Small intestine (tissue), 7 donors: ENCODE data around the gene CELA3A. TPM values are rescaled to one million over a fixed set of nuclear protein-coding genes. Genes with fewer than 3 reads are reported as not detected.
"Not testable (repeated sequence)": the region's sequence is repeated elsewhere in the genome, so short reads cannot be mapped to it uniquely, and the experiment has no call there.

Experiments
- DNase-seq, 2 donors: peaks; one replicate each; pipeline versions ENCODE4 v3.0.0 to v3.0.0-alpha.2; 2013
- FAIRE-seq: peaks from 2 replicates; lab custom pipeline; 2012; peaks lifted over from hg19 to GRCh38; lab: Jason Lieb, UNC
- H3K27ac ChIP-seq, 3 donors: one replicate each; pipeline ENCODE4 v1.5.1; 2013; ENCODE audit warnings: low read length in 2 of 3, mild to moderate bottlenecking in 2 of 3, control low read depth in 1 of 3, inconsistent platforms in 1 of 3, low read depth in 1 of 3, moderate library complexity in 1 of 3
- H3K27me3 ChIP-seq, 3 donors: one replicate each; pipeline ENCODE4 v1.6.1; 2013; ENCODE audit warnings: low read length in 3 of 3, inconsistent platforms in 1 of 3; ENCODE audit not compliant: control insufficient read depth in 3 of 3, insufficient read depth in 3 of 3
- H3K36me3 ChIP-seq, 3 donors: one replicate each; pipeline ENCODE4 v1.6.1; 2013; ENCODE audit warnings: low read length in 3 of 3, inconsistent platforms in 1 of 3, low read depth in 1 of 3, mild to moderate bottlenecking in 1 of 3, moderate library complexity in 1 of 3; ENCODE audit not compliant: control insufficient read depth in 3 of 3, insufficient read depth in 2 of 3
- H3K4me1 ChIP-seq, 3 donors: one replicate each; pipeline ENCODE4 v1.6.1; 2013; ENCODE audit warnings: low read length in 2 of 3, inconsistent platforms in 1 of 3, low read depth in 1 of 3, mild to moderate bottlenecking in 1 of 3, moderate library complexity in 1 of 3; ENCODE audit not compliant: control insufficient read depth in 3 of 3, insufficient read depth in 2 of 3
- H3K4me3 ChIP-seq, 3 donors: one replicate each; pipeline ENCODE4 v1.5.1; 2013; ENCODE audit warnings: low read length in 3 of 3, control low read depth in 1 of 3, inconsistent platforms in 1 of 3, low read depth in 1 of 3, mild to moderate bottlenecking in 1 of 3, moderate library complexity in 1 of 3
- H3K9me3 ChIP-seq, 2 donors: one replicate each; pipeline ENCODE4 v1.6.1; 2013; ENCODE audit warnings: low read depth in 1 of 2, low read length in 1 of 2; ENCODE audit not compliant: control insufficient read depth in 2 of 2, insufficient read depth in 1 of 2
- WGBS, 3 donors: extraction: QIAGEN DNeasy Blood & Tissue Kit; methylation state at CpG; one replicate each; pipeline ENCODE4 v1.1.7; 2013; 5-methylcytosine and 5-hydroxymethylcytosine counted together
- polyA plus RNA-seq, 4 donors: library from polyadenylated mRNA; stranded (reverse) in 3 of 4; unstranded in 1 of 4; fragments of 200-250 nt in 3 of 4; fragments of 120-200 nt in 1 of 4; gene quantifications; one replicate each; pipeline versions ENCODE4 v1.2.1 to v1.2.3, GENCODE V29; 2013
- donor health status: healthy with polysubstance abuse.
- donor health status: control.
- donor health status: control.
- donor health status: Bipolar disorder and iron deficiency.
- donor health status: healthy.

The CELA3A gene
- polyA plus RNA-seq, 4 donors: 0.16 to 30.6 (median 4.4) TPM

- WGBS, 3 donors: 57 to 74% (median 62%) methylated on average over 5 of the region's 5 CpGs
- FAIRE-seq: not testable (repeated sequence)
Observed at GRCh38 chr1:22002461-22002860, 1.0 kb downstream of the CELA3A start.

GRCh38 chr1:22002875-22003274 is 1.4 kb downstream of the CELA3A start:
- not testable (repeated sequence) for H3K4me1 ChIP-seq, H3K27me3 ChIP-seq, H3K4me3 ChIP-seq, H3K36me3 ChIP-seq, H3K27ac ChIP-seq, DNase-seq, H3K9me3 ChIP-seq, FAIRE-seq
- WGBS, 3 donors: 73 to 91% (median 90%) methylated on average over 8 of the region's 8 CpGs

More at GRCh38 chr1:22002461-22002860, 1.0 kb downstream of the CELA3A start:
- H3K4me3 ChIP-seq, H3K36me3 ChIP-seq, H3K27ac ChIP-seq, DNase-seq, H3K27me3 ChIP-seq, H3K4me1 ChIP-seq, H3K9me3 ChIP-seq: not testable (repeated sequence)

GRCh38 chr1:22003959-22004358 is 2.5 kb downstream of the CELA3A start:
- DNase-seq, FAIRE-seq, H3K27me3 ChIP-seq, H3K9me3 ChIP-seq, H3K4me1 ChIP-seq, H3K36me3 ChIP-seq, H3K27ac ChIP-seq, H3K4me3 ChIP-seq: not testable (repeated sequence)
- 82 to 96% (median 95%) methylated on average over 3 of the region's 3 CpGs for WGBS, 3 donors

GRCh38 chr1:22005261-22006149 is 4.0 kb downstream of the CELA3A start:
- H3K36me3 ChIP-seq, H3K4me3 ChIP-seq, H3K4me1 ChIP-seq, H3K27ac ChIP-seq, H3K9me3 ChIP-seq, H3K27me3 ChIP-seq, FAIRE-seq: not testable (repeated sequence)
- peak; percentile 44 to 58 for DNase-seq
- WGBS, 3 donors: 62 to 66% (median 62%) methylated on average over 18 of the region's 18 CpGs

GRCh38 chr1:22006736-22007135 is 5.3 kb downstream of the CELA3A start:
- WGBS, 3 donors: 76 to 95% (median 86%) methylated on average over 11 to 13 of the region's 13 CpGs
- not testable (repeated sequence) for H3K4me1 ChIP-seq, FAIRE-seq, H3K4me3 ChIP-seq, H3K9me3 ChIP-seq, H3K36me3 ChIP-seq, DNase-seq, H3K27me3 ChIP-seq, H3K27ac ChIP-seq

- DNase-seq: peak in 1 of 2 donors; percentile 42
- not testable (repeated sequence) for H3K27ac ChIP-seq, H3K4me3 ChIP-seq, H3K36me3 ChIP-seq, H3K9me3 ChIP-seq, H3K27me3 ChIP-seq, FAIRE-seq, H3K4me1 ChIP-seq
- WGBS, 3 donors: 68 to 72% (median 70%) methylated on average over 8 to 9 of the region's 10 CpGs
Observed at GRCh38 chr1:22007262-22007661, 5.8 kb downstream of the CELA3A start.

GRCh38 chr1:22009566-22009965 is 8.1 kb downstream of the CELA3A start:
- H3K9me3 ChIP-seq, FAIRE-seq, H3K4me3 ChIP-seq, DNase-seq, H3K27ac ChIP-seq, H3K27me3 ChIP-seq, H3K4me1 ChIP-seq, H3K36me3 ChIP-seq: not testable (repeated sequence)
- 75 to 80% (median 80%) methylated on average over 10 of the region's 11 CpGs for WGBS, 3 donors

- 73 to 79% (median 76%) methylated on average over 4 of the region's 4 CpGs for WGBS, 3 donors
- H3K27me3 ChIP-seq, H3K27ac ChIP-seq, H3K9me3 ChIP-seq, DNase-seq, H3K36me3 ChIP-seq, H3K4me1 ChIP-seq, H3K4me3 ChIP-seq, FAIRE-seq: not testable (repeated sequence)
Observed at GRCh38 chr1:22012752-22013151, 11.3 kb downstream of the CELA3A start.
